ENCODE measurements around the gene RAB11FIP4.

DNA sequence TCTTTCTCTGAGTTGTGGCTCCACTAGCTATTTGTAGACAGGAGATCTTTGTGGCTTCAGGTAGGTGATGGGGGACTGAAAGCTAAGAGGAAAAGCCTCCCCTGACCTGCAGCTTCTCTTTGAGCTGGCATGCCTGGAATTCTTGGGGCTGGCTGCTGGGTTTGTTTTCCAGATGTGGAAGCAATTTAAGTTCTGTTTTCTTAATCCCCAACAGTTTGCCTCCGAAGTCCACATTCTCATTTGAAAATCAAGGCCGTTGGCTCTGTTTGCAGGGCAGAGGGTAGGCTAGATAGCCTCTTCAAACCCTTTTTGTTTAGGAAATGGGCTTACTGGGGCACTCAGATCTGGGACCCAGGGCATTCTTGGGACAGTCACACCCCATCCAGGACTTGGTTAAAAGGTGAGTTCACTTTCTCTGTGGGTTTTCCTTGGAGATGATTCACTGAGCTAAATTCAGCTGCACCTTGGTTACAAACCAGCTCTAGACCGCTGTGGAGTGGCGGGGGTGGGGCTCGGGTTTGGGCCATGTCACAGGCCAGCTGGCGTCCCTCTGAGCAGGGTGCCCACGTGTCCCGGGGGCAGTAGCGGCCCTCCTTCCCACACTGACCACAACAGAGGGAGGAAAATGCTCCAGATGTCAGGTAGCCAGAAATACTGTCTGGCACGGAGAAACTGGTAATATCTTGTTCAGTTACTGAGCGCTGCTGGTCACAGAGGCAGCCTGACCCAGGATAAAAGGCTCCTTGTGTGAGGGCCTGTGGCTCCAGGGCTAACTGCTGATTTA is 108.5 kb downstream of the RAB11FIP4 start:
- TF ChIP-seq CTCF (IDR thresholded peaks at IDR 0.05) = no peak
- no peak for TF ChIP-seq POLR2AphosphoS5 (IDR thresholded peaks at IDR 0.05)
- no peak for TF ChIP-seq POLR2A (IDR thresholded peaks at IDR 0.05)
- TF ChIP-seq EP300 (IDR thresholded peaks at IDR 0.05) = no peak
